Aortic smooth muscle cell (primary cell): ENCODE measurements around the gene NIPAL4. TPM values are rescaled to one million over a fixed set of nuclear protein-coding genes. Genes with fewer than 3 reads are reported as not detected.

Source experiments
- total RNA-seq: library from RNA; depleted of rRNA; stranded (reverse); fragments of >200 nt; gene quantifications from 2 replicates; pipeline ENCODE4 v1.2.3, GENCODE V29; 2014

The NIPAL4 gene
- total RNA-seq = not detected in 2 replicates

GRCh38 chr5:157459715-157460599 lies at the start of gene NIPAL4:
Gene NIPAL4 (plus strand): TSS chr5:157460213. CDS start chr5:157460321, 108 bp downstream.

Other genes with a start within 250 kb of the NIPAL4 start
- 6.3 and 16.8 TPM in 2 replicates for gene CYFIP2, start 194.1 kb upstream of the NIPAL4 start, total RNA-seq
- 6.5 and 6.8 TPM in 2 replicates for gene ADAM19, start 115.6 kb downstream of the NIPAL4 start, total RNA-seq
- not detected in 2 replicates for gene SOX30, start 192.2 kb downstream of the NIPAL4 start, total RNA-seq
- gene C5orf52, start 211.3 kb downstream of the NIPAL4 start, total RNA-seq = not detected in 2 replicates